Mucosa of descending colon (tissue), 3 donors: ENCODE results near the gene ISM1. TPM values are rescaled to one million over a fixed set of nuclear protein-coding genes. Genes with fewer than 3 reads are reported as not detected.

Experiments
- ATAC-seq: fragments of 200-7000 bp; cut with Tn5 transposase; one replicate; pipeline ENCODE4 v1.9.1; 2020; ENCODE audit warnings: mild to moderate bottlenecking, moderate library complexity
- DNase-seq, 3 donors: peaks; one replicate each; pipeline ENCODE4 v3.0.0-alpha.2; 2020
- H3K36me3 ChIP-seq: fragments of 200-600 bp; one replicate; pipeline ENCODE4 v1.8.0; 2021; ENCODE audit warnings: low read depth, mild to moderate bottlenecking
- H3K4me1 ChIP-seq: fragments of 200-600 bp; one replicate; pipeline ENCODE4 v1.8.0; 2021; ENCODE audit warnings: low read depth, mild to moderate bottlenecking
- H3K4me3 ChIP-seq: fragments of 200-600 bp; one replicate; pipeline ENCODE4 v1.8.0; 2021; ENCODE audit warnings: mild to moderate bottlenecking
- H3K9me3 ChIP-seq: fragments of 200-600 bp; one replicate; pipeline ENCODE4 v1.8.0; 2021; ENCODE audit warnings: mild to moderate bottlenecking
- CTCF ChIP-seq: fragments of 200-600 bp; IDR thresholded peaks from one replicate; pipeline ENCODE4 v1.8.0; 2022; ENCODE audit warnings: antibody characterized with exemption, mild to moderate bottlenecking
- intact Hi-C, 2 donors: fragments of 100-400 bp; cut with DNase I in 1 of 2; cut with micrococcal nuclease in 1 of 2; formaldehyde crosslinking; loops; one replicate each; pipeline versions ENCODE4 v1.11.0 to v1.11.1; 2022; cut with DNase I, micrococcal nuclease
- total RNA-seq, 3 donors: library from RNA; stranded (reverse); fragmentation: NEBNext Ultra II Directional in 2 of 3; extraction: Animal tissue kit (Norgen Biotek cat#: 25700) in 2 of 3; gene quantifications; one replicate each; pipeline versions ENCODE4 v1.2.1 to v1.2.4, GENCODE V29; 2021 to 2023
- donor health status: DM: no; HTN: no; CAD: no; lungs with moderate emphysema.
- donor health status: DM: no; HTN: no; CAD: no.
- donor health status: DM: no; HTN: yes; CAD: no.

ISM1 gene
- total RNA-seq, 3 donors from 2014 or later, result 0.14 to 0.72 (median 0.66) TPM

DNA sequence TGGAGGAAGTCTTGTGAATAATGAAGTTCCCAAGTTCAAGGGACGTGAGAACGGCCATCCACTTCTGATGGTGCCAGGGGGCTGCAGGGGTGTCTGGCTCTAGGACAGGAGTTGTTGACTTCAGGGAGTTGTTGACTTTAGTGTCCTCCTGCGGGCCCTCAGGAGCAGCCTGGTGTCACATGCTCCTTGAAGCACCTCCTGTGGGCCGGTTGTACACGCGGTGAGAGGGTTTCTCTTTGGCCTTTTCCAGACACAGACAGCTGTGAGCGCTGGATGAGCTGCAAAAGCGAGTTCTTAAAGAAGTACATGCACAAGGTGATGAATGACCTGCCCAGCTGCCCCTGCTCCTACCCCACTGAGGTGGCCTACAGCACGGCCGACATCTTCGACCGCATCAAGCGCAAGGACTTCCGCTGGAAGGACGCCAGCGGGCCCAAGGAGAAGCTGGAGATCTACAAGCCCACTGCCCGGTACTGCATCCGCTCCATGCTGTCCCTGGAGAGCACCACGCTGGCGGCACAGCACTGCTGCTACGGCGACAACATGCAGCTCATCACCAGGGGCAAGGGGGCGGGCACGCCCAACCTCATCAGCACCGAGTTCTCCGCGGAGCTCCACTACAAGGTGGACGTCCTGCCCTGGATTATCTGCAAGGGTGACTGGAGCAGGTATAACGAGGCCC is 77.8 kb downstream of the ISM1 start:
- no peak for TF ChIP-seq CTCF
- DNase-seq, result no peak
- intact Hi-C loops, result no loop called here
- no peaks in the 10 kb centered on the region for H3K9me3 ChIP-seq
- no peak for ATAC-seq
- no peaks in the 10 kb centered on the region for H3K36me3 ChIP-seq
- no peaks in the 10 kb centered on the region for H3K4me1 ChIP-seq
- H3K4me3 ChIP-seq, result no peak overlapping the region

DNA sequence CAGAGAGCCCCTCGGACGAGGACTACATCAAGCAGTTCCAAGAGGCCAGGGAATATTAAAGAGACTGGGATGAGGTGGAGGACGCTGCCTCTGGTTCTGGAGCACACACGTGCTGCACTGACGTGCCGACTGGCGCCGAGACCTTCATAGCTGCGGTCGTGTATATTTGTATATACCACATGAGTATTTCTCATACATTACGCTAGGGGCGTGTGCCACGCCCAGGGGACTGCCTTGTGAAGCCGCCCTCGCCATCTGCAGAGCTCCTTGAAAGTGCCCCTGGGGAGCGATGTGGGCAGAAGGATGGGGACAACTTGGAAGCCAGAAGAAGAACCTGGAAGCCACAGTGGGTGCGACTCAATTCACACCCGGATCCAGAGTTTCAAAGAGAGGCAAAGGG is 78.3 kb downstream of the ISM1 start:
- ATAC-seq (no peak), DNase-seq (no peak)
- H3K9me3 ChIP-seq, result no peaks in the 10 kb centered on the region
- TF ChIP-seq CTCF, result no peak
- H3K36me3 ChIP-seq, result no peaks in the 10 kb centered on the region
- no peak overlapping the region for H3K4me3 ChIP-seq
- H3K4me1 ChIP-seq, result no peaks in the 10 kb centered on the region
- intact Hi-C loops, result no loop called here

- Histone ChIP-seq H3K4me3 (no peak overlapping the region), H3K4me1 (no peaks in the 10 kb centered on the region), H3K36me3 (no peaks in the 10 kb centered on the region), H3K9me3 (no peaks in the 10 kb centered on the region)
- intact Hi-C loops, result no loop called here
- DNase-seq (no peak), ATAC-seq (no peak)
- TF ChIP-seq CTCF, result no peak
Measured at GRCh38 chr20:13301596-13301995, 80.5 kb downstream of the ISM1 start.

DNA sequence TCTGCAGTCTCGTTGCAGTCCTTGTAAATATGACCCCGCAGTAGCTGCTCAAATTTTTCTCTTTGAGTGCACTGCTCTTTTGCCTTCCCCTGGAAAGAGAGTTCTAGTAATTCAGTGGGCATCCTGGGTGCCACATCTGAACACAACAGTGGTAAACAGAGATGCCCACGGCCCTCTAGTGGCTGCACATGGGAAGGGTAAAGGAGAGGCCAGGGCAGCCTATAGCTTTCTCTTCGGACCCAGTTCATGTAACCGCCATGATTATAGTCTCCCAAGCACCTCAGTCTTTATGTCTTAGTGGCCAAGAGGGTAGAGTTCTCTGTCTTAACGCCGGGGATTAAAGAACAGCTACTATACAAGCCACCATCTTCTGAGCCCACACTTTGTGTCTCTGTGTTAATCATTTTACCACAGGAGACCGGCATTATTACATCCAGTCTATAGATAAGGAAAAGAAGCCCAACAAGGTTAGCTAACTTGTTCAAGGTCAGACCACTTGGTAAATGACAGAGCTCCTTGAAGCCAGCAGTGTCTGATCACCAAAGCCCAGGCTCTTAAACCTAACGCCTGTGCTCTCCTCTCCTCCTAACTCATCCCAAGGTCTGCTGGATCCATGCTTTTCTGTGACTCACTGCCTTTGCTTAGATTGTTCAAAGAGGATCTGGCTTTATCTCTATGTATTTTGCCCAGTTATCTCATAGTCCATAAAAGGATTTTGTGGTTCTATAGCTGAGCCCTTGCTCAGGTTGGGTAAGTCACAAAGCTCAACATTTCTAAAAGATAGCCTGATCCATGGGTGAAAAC is 81.8 kb downstream of the ISM1 start:
- no peaks in the 10 kb centered on the region for H3K9me3 ChIP-seq
- peak; percentile 26 for TF ChIP-seq CTCF
- no peaks in the 10 kb centered on the region for H3K36me3 ChIP-seq
- H3K4me1 ChIP-seq, result no peaks in the 10 kb centered on the region
- ATAC-seq (peak; percentile 84), DNase-seq (peak in 2 of 3 donors; percentile 35 to 66)
- intact Hi-C loops, result no loop called here
- no peak overlapping the region for H3K4me3 ChIP-seq

GRCh38 chr20:13305284-13305683 is 84.2 kb downstream of the ISM1 start:
- Histone ChIP-seq H3K9me3 (no peaks in the 10 kb centered on the region), H3K4me3 (no peak overlapping the region), H3K4me1 (no peaks in the 10 kb centered on the region), H3K36me3 (no peaks in the 10 kb centered on the region)
- DNase-seq (no peak), ATAC-seq (no peak)
- intact Hi-C loops, result no loop called here
- TF ChIP-seq CTCF, result no peak
